ENCODE data around the gene XYLB.

Gene XYLB

GRCh38 chr3:38323060-38323459 is 23.5 kb upstream of the XYLB start:
- no peak for DNase-seq (ENCODE audit: low read depth in 2 of 2)

GRCh38 chr3:38325256-38325655 is 21.3 kb upstream of the XYLB start:
- no peak for DNase-seq (ENCODE audit: low read depth in 2 of 2)

- no peak for DNase-seq (ENCODE audit: low read depth in 2 of 2)
Observed at GRCh38 chr3:38327335-38328009, 19.1 kb upstream of the XYLB start.

GRCh38 chr3:38331257-38332022 is 15.1 kb upstream of the XYLB start:
- no peak for DNase-seq (ENCODE audit: low read depth in 2 of 2)

- no peak for DNase-seq (ENCODE audit: low read depth in 2 of 2)
Observed at GRCh38 chr3:38332201-38332600, 14.4 kb upstream of the XYLB start.

- no peak for DNase-seq (ENCODE audit: low read depth in 2 of 2)
Observed at GRCh38 chr3:38334142-38335055, 12.2 kb upstream of the XYLB start.

GRCh38 chr3:38335263-38335662 is 11.3 kb upstream of the XYLB start:
- DNase-seq (ENCODE audit: low read depth in 2 of 2) = no peak

GRCh38 chr3:38337703-38338102 is 8.9 kb upstream of the XYLB start:
- DNase-seq (ENCODE audit: low read depth in 2 of 2) = no peak

- DNase-seq (ENCODE audit: low read depth in 2 of 2) = no peak
Observed at GRCh38 chr3:38343797-38344594, 2.6 kb upstream of the XYLB start.

GRCh38 chr3:38345879-38346586 is 552 bp upstream of the XYLB start:
- no peak for DNase-seq (ENCODE audit: low read depth in 2 of 2)

- DNase-seq (ENCODE audit: low read depth in 2 of 2) = no peak
Observed at GRCh38 chr3:38347421-38348200, 1.0 kb downstream of the XYLB start.

- DNase-seq (ENCODE audit: low read depth in 2 of 2) = no peak
Observed at GRCh38 chr3:38348903-38349302, 2.3 kb downstream of the XYLB start.

- no peak for DNase-seq (ENCODE audit: low read depth in 2 of 2)
Observed at GRCh38 chr3:38349684-38350359, 3.2 kb downstream of the XYLB start.

GRCh38 chr3:38353151-38353550 is 6.6 kb downstream of the XYLB start:
- no peak for DNase-seq (ENCODE audit: low read depth in 2 of 2)

GRCh38 chr3:38354588-38355330 is 8.2 kb downstream of the XYLB start:
- no peak for DNase-seq (ENCODE audit: low read depth in 2 of 2)

GRCh38 chr3:38359038-38359437 is 12.5 kb downstream of the XYLB start:
- no peak for DNase-seq (ENCODE audit: low read depth in 2 of 2)

GRCh38 chr3:38360345-38360744 is 13.8 kb downstream of the XYLB start:
- no peak for DNase-seq (ENCODE audit: low read depth in 2 of 2)

GRCh38 chr3:38361496-38361895 is 14.9 kb downstream of the XYLB start:
- no peak for DNase-seq (ENCODE audit: low read depth in 2 of 2)

GRCh38 chr3:38362825-38363224 is 16.2 kb downstream of the XYLB start:
- DNase-seq (ENCODE audit: low read depth in 2 of 2) = no peak

Measured in stimulated activated CD4-positive, alpha-beta T cell treated with anti-CD3 and anti-CD28 coated beads, Interleukin-15, amount 100 ng/mL, for 48 hours (primary cell).